Measurements from ENCODE around the gene NAA40. TPM values are rescaled to one million over a fixed set of nuclear protein-coding genes. Genes with fewer than 3 reads are reported as not detected.

The NAA40 gene
- total RNA-seq, 3 donors from 2014 or later: 12.1 to 16.9 (median 14.1) TPM

- Mint-ChIP-seq H3K36me3 (ENCODE audit: insufficient read depth) (peaks cover 9% of the 10 kb centered on the region), H3K4me3 (no peak overlapping the region), H3K4me1 (ENCODE audit: low read depth) (peaks cover 1% of the 10 kb centered on the region), H3K9me3 (no peaks in the 10 kb centered on the region), H3K27me3 (ENCODE audit: low read depth) (no peaks in the 10 kb centered on the region)
- ATAC-seq: peak; percentile 57 to 67
- peak; percentile 68 for DNase-seq
Observed at GRCh38 chr11:63999349-64000025, 60.7 kb downstream of the NAA40 start.

GRCh38 chr11:64000026-64000739 lies 61.4 kb downstream of the NAA40 start:
- Mint-ChIP-seq H3K4me3 (no peak overlapping the region), H3K36me3 (ENCODE audit: insufficient read depth) (peaks cover 5% of the 10 kb centered on the region), H3K27me3 (ENCODE audit: low read depth) (peaks cover 2% of the 10 kb centered on the region), H3K4me1 (ENCODE audit: low read depth) (peaks cover 1% of the 10 kb centered on the region), H3K9me3 (no peaks in the 10 kb centered on the region)
- DNase-seq (peak; percentile 66), ATAC-seq (peak; percentile 82 to 86)

GRCh38 chr11:64000740-64001483 lies 62.1 kb downstream of the NAA40 start:
- Mint-ChIP-seq H3K4me1 (ENCODE audit: low read depth) (peaks cover 1% of the 10 kb centered on the region), H3K4me3 (no peak overlapping the region), H3K27me3 (ENCODE audit: low read depth) (peaks cover 2% of the 10 kb centered on the region), H3K9me3 (no peaks in the 10 kb centered on the region), H3K36me3 (ENCODE audit: insufficient read depth) (peaks cover 4% of the 10 kb centered on the region)
- DNase-seq (no peak), ATAC-seq (no peak)

- H3K36me3 Mint-ChIP-seq (ENCODE audit: insufficient read depth): peaks cover 4% of the 10 kb centered on the region
- ATAC-seq: no peak
- no peak overlapping the region for H3K4me3 Mint-ChIP-seq
- no peak for DNase-seq
- H3K27me3 Mint-ChIP-seq (ENCODE audit: low read depth): peaks cover 9% of the 10 kb centered on the region
- no peaks in the 10 kb centered on the region for H3K9me3 Mint-ChIP-seq
- H3K4me1 Mint-ChIP-seq (ENCODE audit: low read depth): peaks cover 1% of the 10 kb centered on the region
Observed at GRCh38 chr11:64001484-64002420, 63.0 kb downstream of the NAA40 start.

GRCh38 chr11:64003807-64004589 lies 65.2 kb downstream of the NAA40 start:
- Mint-ChIP-seq H3K4me1 (ENCODE audit: low read depth) (peaks cover 12% of the 10 kb centered on the region), H3K9me3 (no peaks in the 10 kb centered on the region), H3K36me3 (ENCODE audit: insufficient read depth) (no peaks in the 10 kb centered on the region), H3K4me3 (no peak overlapping the region), H3K27me3 (ENCODE audit: low read depth) (peaks cover 27% of the 10 kb centered on the region)
- no peak for ATAC-seq
- DNase-seq: no peak

GRCh38 chr11:64004590-64004984 lies 65.8 kb downstream of the NAA40 start:
- Mint-ChIP-seq H3K36me3 (ENCODE audit: insufficient read depth) (no peaks in the 10 kb centered on the region), H3K4me1 (ENCODE audit: low read depth) (peaks cover 12% of the 10 kb centered on the region), H3K27me3 (ENCODE audit: low read depth) (peaks cover 28% of the 10 kb centered on the region), H3K4me3 (no peak overlapping the region), H3K9me3 (no peaks in the 10 kb centered on the region)
- DNase-seq (no peak), ATAC-seq (no peak)

- DNase-seq: no peak
- no peaks in the 10 kb centered on the region for H3K9me3 Mint-ChIP-seq
- H3K4me1 Mint-ChIP-seq (ENCODE audit: low read depth): peaks cover 12% of the 10 kb centered on the region
- peaks cover 28% of the 10 kb centered on the region for H3K27me3 Mint-ChIP-seq (ENCODE audit: low read depth)
- ATAC-seq: no peak
- no peaks in the 10 kb centered on the region for H3K36me3 Mint-ChIP-seq (ENCODE audit: insufficient read depth)
- no peak overlapping the region for H3K4me3 Mint-ChIP-seq
Observed at GRCh38 chr11:64005691-64006090, 66.9 kb downstream of the NAA40 start.

- Mint-ChIP-seq H3K4me3 (no peak overlapping the region), H3K4me1 (ENCODE audit: low read depth) (peaks cover 11% of the 10 kb centered on the region), H3K36me3 (ENCODE audit: insufficient read depth) (no peaks in the 10 kb centered on the region), H3K27me3 (ENCODE audit: low read depth) (peaks cover 28% of the 10 kb centered on the region), H3K9me3 (no peaks in the 10 kb centered on the region)
- ATAC-seq: no peak
- no peak for DNase-seq
Observed at GRCh38 chr11:64006398-64006797, 67.6 kb downstream of the NAA40 start.

Other genes starting within 250 kb of the NAA40 start
- gene ZFTA, start 170.2 kb upstream of the NAA40 start, total RNA-seq: 1 to 10 TPM; 6.3 to 8.6 (median 7.8) TPM
- gene SPINDOC, start 125.5 kb upstream of the NAA40 start, total RNA-seq: 10 to 100 TPM; 24.0 to 28.9 (median 24.5) TPM
- 10 to 100 TPM; 32.6 to 33.6 (median 33.4) TPM for gene MARK2, start 99.9 kb upstream of the NAA40 start, total RNA-seq
- under 1 TPM in 2 of 3 donors, not detected in 1; 0.13 to 0.27 TPM for gene RCOR2, start 21.8 kb upstream of the NAA40 start, total RNA-seq
- 100 to 1,000 TPM; 315 to 320 (median 319) TPM for gene COX8A, start 35.6 kb downstream of the NAA40 start, total RNA-seq
- 100 to 1,000 TPM in 2 of 3 donors, 10 to 100 TPM in 1; 98.0 to 103 (median 101) TPM for gene OTUB1, start 47.4 kb downstream of the NAA40 start, total RNA-seq
- gene FLRT1, start 96.9 kb downstream of the NAA40 start, total RNA-seq: not detected
- 10 to 100 TPM; 16.5 to 17.8 (median 17.1) TPM for gene MACROD1, start 227.1 kb downstream of the NAA40 start, total RNA-seq
- gene STIP1, start 247.2 kb downstream of the NAA40 start, total RNA-seq: 100 to 1,000 TPM; 439 to 477 (median 457) TPM

All from activated T-cell treated with anti-CD3 and anti-CD28 coated beads, Interleukin-2, amount 50 U/mL, for 4 hours (primary cell).